K562 (cell line): ENCODE measurements around the gene IFI27L1. TPM values are rescaled to one million over a fixed set of nuclear protein-coding genes. Genes with fewer than 3 reads are reported as not detected.
A peak's percentile ranks its signal among the peaks of the same experiment; 100 is the strongest.

Source experiments
- ATAC-seq: fragments of 200-7000 bp; cut with Tn5 transposase; 3 replicates; pipeline ENCODE4 v1.9.1; 2020; ENCODE audit warnings: moderate library complexity
- BruUV-seq: library from RNA; stranded (reverse); fragments of 400-500 nt; replicated peaks from 2 replicates; lab custom pipeline; 2021; lab: Mats Ljungman, UMichigan
- CTCF ChIA-PET: fragments of 300-600 bp; formaldehyde crosslinking; extraction: SDS; loops from one replicate; lab custom pipeline; 2021; ENCODE audit warnings: low intra/inter-chr PET ratio; lab: Yijun Ruan, JAX
- POLR2A ChIA-PET: fragments of 300-600, 350-650 bp; sonication (Branson Sonifier 250); formaldehyde crosslinking; extraction: SDS; loops from one replicate; lab custom pipeline; 2021; ENCODE audit warnings: antibody characterized with exemption, inconsistent platforms; lab: Yijun Ruan, JAX
- DNase-seq, 4 experiments: peaks; one replicate each; pipeline versions ENCODE4 v3.0.0 to v3.0.0-alpha.2; 2011 to 2018; ENCODE audit warnings: low spot score in 3 of 4, mixed read lengths in 3 of 4; ENCODE audit errors: extremely low read depth in 1 of 4
- FAIRE-seq: peaks from 2 replicates; lab custom pipeline; 2011; peaks lifted over from hg19 to GRCh38; lab: Jason Lieb, UNC
- H2AFZ ChIP-seq: 2 replicates; pipeline ENCODE4 v1.6.0; 2011; ENCODE audit warnings: low read depth, low read length, control low read depth, inconsistent platforms
- H3K27ac ChIP-seq: fragments of 200-600 bp; 3 replicates; pipeline ENCODE4 v1.8.0; 2011; ENCODE audit warnings: low read depth, mild to moderate bottlenecking, control low read depth, inconsistent platforms, low read length, moderate library complexity, mixed read lengths; ENCODE audit errors: extremely low read depth
- H3K27me3 ChIP-seq, 2 experiments: fragments of 300-600 bp in 1 of 2; 2 replicates in 1 of 2; 3 replicates in 1 of 2; pipeline versions ENCODE4 v1.6.0 to v1.8.0; 2011; ENCODE audit warnings: inconsistent platforms in 2 of 2, low read length in 2 of 2, mild to moderate bottlenecking in 1 of 2, mixed read lengths in 1 of 2, moderate library complexity in 1 of 2; ENCODE audit not compliant: control insufficient read depth in 2 of 2, insufficient read depth in 2 of 2
- H3K36me3 ChIP-seq: fragments of 300-600 bp; 3 replicates; pipeline ENCODE4 v1.8.0; 2011; ENCODE audit warnings: mild to moderate bottlenecking, low read length, inconsistent platforms; ENCODE audit not compliant: control insufficient read depth, insufficient read depth
- H3K4me1 ChIP-seq, 2 experiments: fragments of 200-600 bp in 1 of 2; replicated peaks in 1 of 2; 2 replicates in 1 of 2; 3 replicates in 1 of 2; pipeline versions ENCODE4 v1.5.1 to v1.8.0; 2011; ENCODE audit warnings: inconsistent platforms in 2 of 2, low read length in 2 of 2, mild to moderate bottlenecking in 1 of 2, mixed read lengths in 1 of 2, moderate library complexity in 1 of 2; ENCODE audit not compliant: control insufficient read depth in 2 of 2, insufficient read depth in 2 of 2
- H3K4me2 ChIP-seq: 2 replicates; pipeline ENCODE4 v1.6.1; 2011; ENCODE audit warnings: low read length, control low read depth, inconsistent platforms, mixed read lengths; ENCODE audit not compliant: insufficient read depth
- H3K4me3 ChIP-seq: fragments of 200-600 bp; sonication (generic), shearing (Covaris generic); 2 replicates; pipeline ENCODE4 v1.5.1; 2016; ENCODE audit warnings: control low read depth, inconsistent platforms
- H3K79me2 ChIP-seq: fragments of 200-600 bp; 3 replicates; pipeline ENCODE4 v1.8.0; 2011; ENCODE audit warnings: low read length, inconsistent platforms; ENCODE audit not compliant: control insufficient read depth, insufficient read depth
- H3K9ac ChIP-seq, 2 experiments: 2 replicates each; pipeline versions ENCODE4 v1.6.0 to v1.6.1; 2011; ENCODE audit warnings: low read depth in 2 of 2, low read length in 2 of 2, control low read depth in 1 of 2, inconsistent platforms in 1 of 2, mild to moderate bottlenecking in 1 of 2, mixed read lengths in 1 of 2; ENCODE audit not compliant: insufficient read depth in 1 of 2
- H3K9me1 ChIP-seq: one replicate; pipeline ENCODE4 v1.6.0; 2011; ENCODE audit warnings: inconsistent platforms, mild to moderate bottlenecking, low read length, moderate library complexity; ENCODE audit not compliant: control insufficient read depth, insufficient read depth
- H3K9me3 ChIP-seq: replicated peaks from 2 replicates; pipeline ENCODE4 v1.5.1; 2011; ENCODE audit warnings: low read depth, low read length, inconsistent platforms; ENCODE audit not compliant: control insufficient read depth, insufficient read depth
- H4K20me1 ChIP-seq: replicated peaks from 2 replicates; pipeline ENCODE4 v1.6.1; 2011; ENCODE audit warnings: low read length, inconsistent platforms, mixed read lengths; ENCODE audit not compliant: control insufficient read depth, insufficient read depth
- C11orf30 ChIP-seq: fragments of 450-650 bp; IDR thresholded peaks from 2 replicates; pipeline ENCODE4 v1.6.1; 2016; ENCODE audit warnings: low read depth, mild to moderate bottlenecking
- CBX1 ChIP-seq: sonication (generic); IDR thresholded peaks from 2 replicates; pipeline ENCODE4 v1.6.1; 2016; ENCODE audit warnings: antibody characterized with exemption, low read depth, mild to moderate bottlenecking
- MAFG ChIP-seq: fragments of 450-650 bp; conservative IDR thresholded peaks from 2 replicates; pipeline ENCODE4 v1.6.1; 2016; ENCODE audit warnings: missing genetic modification characterization, missing compliant biosample characterization
- STAG1 ChIP-seq: sonication (generic); formaldehyde crosslinking; IDR thresholded peaks from 2 replicates; pipeline ENCODE4 v1.5.0; 2020; ENCODE audit warnings: missing genetic modification reagents, borderline replicate concordance
- TAF15 ChIP-seq: fragments of 200-400 bp; formaldehyde crosslinking; IDR thresholded peaks from 2 replicates; pipeline ENCODE4 v1.6.1; 2017; ENCODE audit warnings: mild to moderate bottlenecking, low read depth, low read length, moderate library complexity
- ZNF23 ChIP-seq: fragments of 250-450 bp; sonication (Bioruptor Pico); IDR thresholded peaks from 2 replicates; pipeline ENCODE4 v1.4.0; 2020; ENCODE audit warnings: mild to moderate bottlenecking
- ZNF316 ChIP-seq: fragments of 450-650 bp; IDR thresholded peaks from 2 replicates; pipeline ENCODE4 v1.6.1; 2016
- ZNF830 ChIP-seq: fragments of 250-450 bp; sonication (Bioruptor Pico); IDR thresholded peaks from 2 replicates; pipeline ENCODE4 v1.5.0; 2021; ENCODE audit warnings: mild to moderate bottlenecking
- WGBS: fragments of 100-300 bp; shearing (Covaris generic); methylation state at CpG from one replicate; pipeline ENCODE4 v1.1.6; 2016; ENCODE audit warnings: low coverage, mixed read lengths; ENCODE audit not compliant: insufficient coverage; ENCODE audit errors: missing lambda C conversion rate; 5-methylcytosine and 5-hydroxymethylcytosine counted together
- in situ Hi-C: fragments of 300-500 bp; cut with MboI; formaldehyde crosslinking; loops from 4 replicates; pipeline ENCODE4 v1.15.0; 2018; ENCODE audit warnings: inconsistent platforms, mixed read lengths
- intact Hi-C: fragments of 100-400 bp; cut with micrococcal nuclease; formaldehyde crosslinking; loops from 2 replicates; pipeline ENCODE4 v1.14.2; 2022
- polyA plus RNA-seq, 8 experiments: library from polyadenylated mRNA; depleted of rRNA in 4 of 8; stranded (reverse) in 5 of 8; unstranded in 3 of 8; fragments of >200 nt; fragmentation: Nextera tagmentation in 2 of 8; fragmentation: Illumina TruSeq in 1 of 8; extraction: Ambion mirVana in 2 of 8; extraction: Trizol in 1 of 8; gene quantifications; 2 replicates each; pipeline versions ENCODE4 v1.2.1 to v1.2.3, GENCODE V29; 2011 to 2014; ENCODE audit warnings: inconsistent platforms in 1 of 8, missing spikeins in 1 of 8
- total RNA-seq, 7 experiments: library from RNA; depleted of rRNA in 6 of 7; stranded (reverse); fragments of >200 nt in 6 of 7; fragmentation: Illumina TruSeq in 2 of 7; extraction: Trizol in 2 of 7; gene quantifications; 2 replicates each; pipeline versions ENCODE4 v1.2.1 to v1.2.3, GENCODE V29; 2011 to 2021; ENCODE audit warnings: low replicate concordance in 1 of 7
- TF ChIP-seq, protein P1 (sequence below), 2 experiments: fragments of 450-650 bp in 1 of 2; sonication (generic) in 1 of 2; formaldehyde crosslinking in 1 of 2; IDR thresholded peaks in 1 of 2; conservative IDR thresholded peaks in 1 of 2; 2 replicates each; pipeline versions ENCODE4 v1.6.1 to v1.8.1; 2016 to 2023; ENCODE audit warnings: mild to moderate bottlenecking in 2 of 2, moderate library complexity in 2 of 2, inconsistent platforms in 1 of 2, missing genetic modification reagents in 1 of 2
- TF ChIP-seq, protein P2 (sequence below): sonication (generic); formaldehyde crosslinking; IDR thresholded peaks from 2 replicates; pipeline ENCODE4 v1.8.1; 2023; ENCODE audit warnings: mild to moderate bottlenecking, missing genetic modification reagents

Gene IFI27L1
- total and polyA plus RNA-seq, 9 of the 15 experiments (the other 6 are each of a cell fraction or from before 2014, with no cell fraction given), result 14.5 to 28.0 (median 23.8) TPM

GRCh38 chr14:94142247-94142646, 61.1 kb downstream of the IFI27L1 start (continued):
- TF ChIP-seq, protein P1, sequence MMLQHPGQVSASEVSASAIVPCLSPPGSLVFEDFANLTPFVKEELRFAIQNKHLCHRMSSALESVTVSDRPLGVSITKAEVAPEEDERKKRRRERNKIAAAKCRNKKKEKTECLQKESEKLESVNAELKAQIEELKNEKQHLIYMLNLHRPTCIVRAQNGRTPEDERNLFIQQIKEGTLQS (IDR thresholded peaks at IDR 0.05), result no peak
- TF ChIP-seq, protein P1 (CRISPR knock-in tag; conservative IDR thresholded peaks at IDR 0.05), result no peak

DNA sequence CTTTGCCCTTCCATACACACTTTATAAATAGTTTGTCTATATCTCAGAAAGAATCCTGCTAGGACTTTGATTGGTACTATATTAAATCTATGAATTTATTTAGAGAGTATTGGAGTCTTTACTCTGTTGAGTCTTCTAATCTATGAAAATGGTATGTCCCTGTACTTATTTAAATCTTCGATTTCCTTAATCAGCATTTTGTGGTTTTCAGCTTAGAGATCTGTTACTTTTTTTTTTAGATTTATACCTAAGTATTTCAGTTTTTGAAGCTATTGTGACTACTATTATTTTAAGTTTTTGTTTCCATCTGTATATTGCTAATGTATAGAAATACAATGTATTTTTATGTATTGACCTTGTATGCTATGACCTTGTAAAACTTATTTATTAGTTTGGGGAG, 61.7 kb downstream of the IFI27L1 start:
- CTCF ChIA-PET, result interaction anchor here (0.6 to 1.3 kb wide), 2 partner anchors 190 to 203 kb away, joined by 3 read pairs; no protein-coding TSS in a partner anchor
- no peak for ATAC-seq
- H3K9ac ChIP-seq, result no peak overlapping the region
- BruUV-seq, result no TSS peak
- in situ Hi-C loops, result no loop called here
- no peak overlapping the region for H3K4me3 ChIP-seq
- peak; percentile 80 for TF ChIP-seq ZNF316
- no peak for TF ChIP-seq CBX1
- TF ChIP-seq, protein P2, sequence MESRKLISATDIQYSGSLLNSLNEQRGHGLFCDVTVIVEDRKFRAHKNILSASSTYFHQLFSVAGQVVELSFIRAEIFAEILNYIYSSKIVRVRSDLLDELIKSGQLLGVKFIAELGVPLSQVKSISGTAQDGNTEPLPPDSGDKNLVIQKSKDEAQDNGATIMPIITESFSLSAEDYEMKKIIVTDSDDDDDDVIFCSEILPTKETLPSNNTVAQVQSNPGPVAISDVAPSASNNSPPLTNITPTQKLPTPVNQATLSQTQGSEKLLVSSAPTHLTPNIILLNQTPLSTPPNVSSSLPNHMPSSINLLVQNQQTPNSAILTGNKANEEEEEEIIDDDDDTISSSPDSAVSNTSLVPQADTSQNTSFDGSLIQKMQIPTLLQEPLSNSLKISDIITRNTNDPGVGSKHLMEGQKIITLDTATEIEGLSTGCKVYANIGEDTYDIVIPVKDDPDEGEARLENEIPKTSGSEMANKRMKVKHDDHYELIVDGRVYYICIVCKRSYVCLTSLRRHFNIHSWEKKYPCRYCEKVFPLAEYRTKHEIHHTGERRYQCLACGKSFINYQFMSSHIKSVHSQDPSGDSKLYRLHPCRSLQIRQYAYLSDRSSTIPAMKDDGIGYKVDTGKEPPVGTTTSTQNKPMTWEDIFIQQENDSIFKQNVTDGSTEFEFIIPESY (CRISPR knock-in tag), result no peak
- TF ChIP-seq C11orf30, result peak; percentile 61; the same call in 1 of the 2 replicates
- peak; percentile 25; the same call in 1 of the 2 replicates for TF ChIP-seq MAFG (tag)
- no peak for TF ChIP-seq ZNF23 (CRISPR knock-in tag)
- no peak for TF ChIP-seq ZNF830 (CRISPR knock-in tag)
- TF ChIP-seq TAF15, result no peak
- no peak for TF ChIP-seq STAG1 (CRISPR knock-in tag)
- TF ChIP-seq, all 486 proteins: peak for 3
- Histone ChIP-seq H3K4me1 (no peaks in the 10 kb centered on the region), H3K79me2 (no peaks in the 10 kb centered on the region), H3K9me3 (no peaks in the 10 kb centered on the region), H4K20me1 (no peaks in the 10 kb centered on the region), H2AFZ (no peak overlapping the region), H3K4me2 (no peak overlapping the region), H3K27me3 (peaks cover 0 to 15% of the 10 kb centered on the region in 2 experiments; a peak in 2 of 5 replicates), H3K36me3 (no peaks in the 10 kb centered on the region), H3K27ac (no peak overlapping the region), H3K9me1 (no peaks in the 10 kb centered on the region)
- POLR2A ChIA-PET, result interaction anchor here (0.6 kb wide), 3 partner anchors 11 to 408 kb away, joined by 3 to 4 read pairs (median 3); no protein-coding TSS in a partner anchor
- no peak for DNase-seq
- FAIRE-seq, result no peak
- intact Hi-C loops, result no loop called here
- WGBS, result 23% methylated on average over 1 of the region's 1 CpG
